HG03442 (cell line): Measurements from ENCODE around the gene CDH13.

Source experiments
- ATAC-seq: cut with Tn5 transposase; IDR thresholded peaks from one replicate; pipeline ENCODE4 v1.9.1; 2021; ENCODE audit warnings: mild to moderate bottlenecking, moderate library complexity; ENCODE audit not compliant: unreplicated experiment

The CDH13 gene

DNA sequence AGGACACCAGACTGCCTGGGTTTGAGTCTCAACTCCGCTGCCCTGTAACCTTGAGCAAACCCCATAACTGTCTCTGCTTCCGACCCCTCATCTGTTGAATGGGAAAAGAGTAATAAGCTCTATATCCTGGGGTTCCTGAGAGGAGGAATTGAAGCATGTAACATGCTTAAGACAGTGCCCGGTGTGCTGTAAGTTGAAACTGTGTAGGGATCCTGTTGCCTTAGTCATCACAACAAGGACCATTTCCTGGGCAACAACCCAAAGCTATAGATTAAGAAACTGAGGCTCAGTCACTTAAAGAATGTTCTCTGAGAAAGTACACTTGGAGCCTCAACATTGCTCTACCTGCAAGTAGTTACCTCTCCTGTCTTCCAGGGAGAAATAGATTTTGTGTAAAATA lies 23.0 kb downstream of the CDH13 start:
- ATAC-seq = no peak

DNA sequence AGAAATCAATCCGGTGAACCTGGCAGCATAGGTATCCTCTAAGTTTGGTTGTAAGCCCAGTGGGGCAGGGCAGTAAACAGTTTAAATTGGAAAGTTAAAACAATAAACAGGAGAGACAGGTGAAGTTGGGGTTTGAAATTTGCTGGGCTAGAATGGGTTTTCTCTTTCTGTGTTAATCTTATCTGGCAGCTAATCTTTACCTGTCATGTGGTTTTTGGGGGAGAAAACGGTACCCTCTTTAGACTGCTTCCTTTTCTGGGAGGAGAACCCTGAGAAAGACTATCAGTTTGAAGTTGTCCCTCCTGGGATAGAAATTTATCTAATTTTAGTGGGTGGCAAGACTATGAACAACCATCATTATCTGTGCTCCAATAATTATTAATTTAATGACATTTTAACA lies 24.0 kb downstream of the CDH13 start:
- ATAC-seq = no peak

DNA sequence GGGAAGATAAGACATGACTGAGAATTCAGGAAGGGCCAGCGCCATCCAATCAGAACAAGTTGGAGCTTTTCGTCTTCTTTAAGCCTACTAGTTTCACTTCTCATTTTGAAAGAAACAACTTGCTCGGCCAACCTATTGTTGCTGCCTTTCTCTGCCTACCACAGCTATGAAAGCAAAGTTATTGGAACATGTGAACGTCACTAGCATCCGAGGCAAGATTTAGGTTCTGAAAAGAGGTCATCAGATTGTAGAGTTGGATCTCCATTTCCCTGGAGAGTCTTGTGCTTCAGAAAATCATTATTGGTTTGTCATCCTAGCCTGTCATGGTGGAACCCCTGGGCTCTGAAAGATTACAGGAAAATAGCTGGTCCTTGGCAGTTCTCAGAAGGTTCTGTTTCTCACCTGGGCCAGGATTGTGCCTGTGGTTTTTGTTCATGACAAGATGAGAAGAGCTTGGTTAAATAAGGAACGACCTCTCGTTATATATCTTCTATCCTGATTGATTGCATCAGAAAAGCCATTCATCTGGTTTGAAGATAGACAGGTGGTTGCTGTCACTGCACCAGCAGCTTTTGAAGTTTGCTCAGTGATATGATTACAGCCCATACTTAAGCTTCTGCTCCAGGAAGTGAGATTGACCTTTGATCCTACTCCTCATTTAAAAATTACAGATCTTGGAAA lies 25.3 kb downstream of the CDH13 start:
- peak; percentile 46 for ATAC-seq

- no peak for ATAC-seq
These were observed 26.1 kb downstream of the CDH13 start for GRCh38 chr16:82652826-82653225.

GRCh38 chr16:82653550-82654511 lies 27.1 kb downstream of the CDH13 start:
- peak; percentile 80 for ATAC-seq

DNA sequence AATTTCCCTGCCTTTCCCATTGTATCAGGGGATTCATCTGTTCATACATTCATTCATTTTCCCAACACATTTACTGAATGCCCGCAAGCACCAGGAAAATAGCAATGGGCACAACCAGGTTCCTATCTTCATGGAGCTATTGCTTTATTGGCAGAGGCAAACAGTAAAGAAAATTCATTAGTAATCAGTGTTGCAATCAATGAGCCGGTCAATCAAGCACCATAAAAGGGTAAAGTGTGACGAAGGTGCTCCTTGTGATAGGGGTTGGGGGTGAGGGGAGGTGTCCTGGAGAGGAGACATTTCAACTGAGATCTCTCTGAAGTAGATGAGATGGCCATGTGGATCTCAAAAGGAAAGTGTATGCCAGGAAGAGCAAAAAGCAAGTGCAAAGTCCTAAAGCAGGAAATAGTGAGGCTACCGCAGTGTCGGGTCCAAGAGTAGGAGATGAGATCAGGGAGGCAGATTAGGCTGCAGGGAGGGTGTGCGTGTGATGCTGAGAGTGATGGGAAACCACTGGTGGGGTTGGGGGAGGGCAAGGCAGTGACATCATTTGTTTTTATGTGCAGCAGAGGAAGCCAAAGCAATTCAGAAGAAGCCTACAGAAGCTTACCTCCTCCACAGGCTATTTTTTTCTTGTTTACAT lies 28.4 kb downstream of the CDH13 start:
- peak; percentile 26 for ATAC-seq

- ATAC-seq = no peak
These were observed 29.1 kb downstream of the CDH13 start for GRCh38 chr16:82655720-82656490.

GRCh38 chr16:82657239-82657638 lies 30.5 kb downstream of the CDH13 start:
- no peak for ATAC-seq

DNA sequence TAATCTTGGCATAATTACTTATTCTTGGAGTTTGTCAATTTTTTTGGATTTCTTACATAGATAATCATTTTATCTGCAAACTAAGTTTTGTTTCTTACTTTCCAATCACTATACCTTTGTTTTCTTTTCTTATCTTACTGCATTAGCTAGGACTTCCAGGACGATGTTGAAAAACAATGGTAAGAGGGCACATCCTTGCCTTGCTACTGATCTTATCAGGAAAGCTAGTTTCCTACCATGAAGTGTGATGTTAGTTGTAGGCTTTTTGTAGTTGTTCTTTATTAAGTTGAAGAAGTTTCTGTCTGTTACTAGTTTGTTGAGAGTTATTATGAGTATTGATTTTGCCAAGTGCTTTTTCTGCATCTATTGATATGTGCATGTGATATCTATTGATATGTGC lies 31.0 kb downstream of the CDH13 start:
- no peak for ATAC-seq

DNA sequence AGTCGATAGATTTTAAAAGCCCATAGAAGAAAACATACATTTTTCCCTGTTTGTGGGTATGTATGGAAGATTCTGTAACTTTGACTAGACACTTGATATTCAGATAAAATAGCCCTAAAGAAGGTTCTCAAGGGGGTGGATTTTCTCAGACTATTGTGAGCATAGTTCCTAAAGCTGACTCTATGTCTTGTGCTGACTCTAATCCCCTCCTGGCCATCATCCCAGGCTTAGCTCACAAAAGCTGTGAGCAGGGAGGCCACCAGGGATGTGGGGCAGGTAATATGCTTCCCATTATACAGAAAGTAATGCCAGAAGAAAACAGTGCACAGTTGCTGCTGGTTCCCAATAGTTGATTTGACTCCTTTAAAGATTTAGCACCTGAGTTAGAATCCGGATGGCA lies 32.0 kb downstream of the CDH13 start:
- no peak for ATAC-seq

GRCh38 chr16:82660075-82660645 lies 33.4 kb downstream of the CDH13 start:
- no peak for ATAC-seq

- ATAC-seq = no peak
These were observed 34.2 kb downstream of the CDH13 start for GRCh38 chr16:82660966-82661365.

- ATAC-seq = no peak
These were observed 37.4 kb downstream of the CDH13 start for GRCh38 chr16:82664181-82664580.

- ATAC-seq = no peak
These were observed 38.3 kb downstream of the CDH13 start for GRCh38 chr16:82665025-82665424.

GRCh38 chr16:82667437-82667836 lies 40.7 kb downstream of the CDH13 start:
- no peak for ATAC-seq

GRCh38 chr16:82668094-82668493 lies 41.3 kb downstream of the CDH13 start:
- no peak for ATAC-seq

GRCh38 chr16:82671741-82672140 lies 45.0 kb downstream of the CDH13 start:
- ATAC-seq = no peak

DNA sequence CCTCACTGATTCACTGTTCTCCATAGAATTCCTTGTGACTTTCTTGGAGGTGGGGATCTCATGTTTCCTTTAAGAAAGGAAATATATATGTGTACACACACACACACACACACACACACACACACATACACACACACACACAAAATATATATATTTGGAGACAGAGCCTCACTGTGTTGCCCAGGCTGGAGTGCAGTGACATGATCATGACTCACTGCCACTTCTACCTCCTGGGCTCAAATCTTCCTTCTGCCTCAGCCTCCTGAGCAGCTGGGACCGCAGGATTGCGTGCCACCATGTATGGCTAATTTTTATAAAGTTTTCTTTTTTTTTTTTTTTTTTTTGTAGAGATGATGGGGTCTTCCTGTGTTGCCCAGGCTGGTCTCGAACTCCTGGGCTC lies 45.9 kb downstream of the CDH13 start:
- ATAC-seq = no peak

DNA sequence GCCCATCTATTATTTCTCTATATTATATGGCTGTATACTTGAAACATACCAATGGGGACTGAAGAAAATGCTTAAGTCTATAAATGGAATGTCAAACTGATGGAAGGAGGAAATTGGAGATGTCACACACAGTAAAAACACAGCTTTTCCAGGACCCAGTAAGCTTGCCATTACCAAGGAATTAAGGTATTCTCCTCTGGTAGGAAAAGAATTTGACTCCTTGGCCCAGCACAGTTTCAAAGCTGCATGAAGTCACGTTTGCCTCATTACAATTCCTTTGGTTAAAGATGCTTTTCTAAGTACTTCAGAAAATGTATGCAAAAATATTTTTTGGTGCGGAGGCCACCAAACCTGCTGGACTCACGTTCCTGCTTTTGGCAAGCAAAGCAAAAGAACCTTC lies 48.5 kb downstream of the CDH13 start:
- no peak for ATAC-seq

DNA sequence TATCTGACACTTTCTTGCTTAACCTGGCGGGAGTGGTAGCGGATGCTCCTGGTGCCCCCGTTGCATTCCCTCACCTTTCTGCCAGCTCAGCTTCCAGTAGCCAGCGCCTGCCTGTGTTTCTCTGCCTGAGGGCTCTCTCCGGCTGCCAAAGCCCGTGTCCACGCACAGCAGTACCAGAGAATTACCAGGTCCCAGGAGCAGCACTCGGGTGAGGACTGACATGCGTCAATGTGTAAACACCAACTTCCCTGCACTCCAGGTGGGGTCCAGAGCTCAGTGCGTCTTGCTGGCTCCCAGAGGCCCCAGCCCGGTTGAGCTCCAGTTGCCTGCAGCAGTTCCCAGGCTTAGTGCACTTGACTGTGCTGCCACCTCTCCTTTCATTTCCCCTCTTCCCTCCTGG lies 54.8 kb downstream of the CDH13 start:
- no peak for ATAC-seq

- no peak for ATAC-seq
These were observed 56.0 kb downstream of the CDH13 start for GRCh38 chr16:82682767-82683166.
